NCI-H2227 treated with DMSO at 0.1 percent for 48 hours (cell line): ENCODE results near the gene PNPLA2.
A peak's percentile ranks its signal among the peaks of the same experiment; 100 is the strongest.

ENCODE experiments used
- DNase-seq: peaks from one replicate; lab custom pipeline; 2025; lab: John Stamatoyannopoulos, UW

PNPLA2 gene

DNA sequence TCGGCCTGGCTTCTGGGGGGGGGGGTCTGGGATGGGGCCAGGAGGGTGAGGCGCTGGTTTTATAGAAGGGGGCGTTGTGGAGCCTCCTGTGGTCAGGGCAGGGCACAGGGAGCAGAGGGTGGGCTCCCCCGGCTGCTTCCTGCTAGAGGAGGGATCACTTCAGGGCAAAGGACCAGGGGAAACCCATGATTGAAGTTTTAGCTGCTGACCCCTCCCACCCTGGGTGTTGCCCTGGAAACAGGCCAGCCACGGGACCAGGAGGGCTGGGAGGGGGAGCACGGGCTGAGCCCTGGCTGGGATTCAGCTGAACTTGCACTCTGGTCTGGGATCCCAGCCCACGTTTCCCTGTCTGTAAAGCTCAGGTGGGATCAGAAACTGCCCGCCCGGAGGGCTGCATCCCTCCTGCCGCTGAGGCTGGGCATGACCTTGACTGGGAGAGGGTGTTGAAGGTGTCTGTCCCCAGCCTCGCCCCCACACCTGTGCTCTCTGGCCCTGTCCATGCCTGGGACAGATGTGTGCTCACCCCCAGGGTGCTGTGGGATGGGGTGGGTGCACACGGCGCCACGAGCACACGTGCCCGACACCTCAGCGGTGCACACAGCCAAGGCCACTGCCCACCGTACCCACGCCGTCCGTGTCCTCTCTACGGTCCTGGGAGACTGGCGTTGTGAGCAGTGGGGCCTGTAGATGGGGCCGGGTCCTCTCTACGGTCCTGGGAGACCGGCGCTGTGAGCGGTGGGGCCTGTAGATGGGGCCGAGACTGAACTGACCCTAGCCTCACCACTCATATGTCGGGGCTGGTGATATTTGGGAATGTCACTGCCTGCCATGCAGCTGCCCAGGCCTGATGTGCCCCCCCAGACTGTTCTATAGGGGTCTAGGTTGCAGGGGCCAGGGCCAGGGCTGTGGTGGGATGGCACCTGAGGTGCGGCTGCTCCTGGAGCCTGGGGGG lies 26.3 kb downstream of the PNPLA2 start:
- DNase-seq = no peak

DNA sequence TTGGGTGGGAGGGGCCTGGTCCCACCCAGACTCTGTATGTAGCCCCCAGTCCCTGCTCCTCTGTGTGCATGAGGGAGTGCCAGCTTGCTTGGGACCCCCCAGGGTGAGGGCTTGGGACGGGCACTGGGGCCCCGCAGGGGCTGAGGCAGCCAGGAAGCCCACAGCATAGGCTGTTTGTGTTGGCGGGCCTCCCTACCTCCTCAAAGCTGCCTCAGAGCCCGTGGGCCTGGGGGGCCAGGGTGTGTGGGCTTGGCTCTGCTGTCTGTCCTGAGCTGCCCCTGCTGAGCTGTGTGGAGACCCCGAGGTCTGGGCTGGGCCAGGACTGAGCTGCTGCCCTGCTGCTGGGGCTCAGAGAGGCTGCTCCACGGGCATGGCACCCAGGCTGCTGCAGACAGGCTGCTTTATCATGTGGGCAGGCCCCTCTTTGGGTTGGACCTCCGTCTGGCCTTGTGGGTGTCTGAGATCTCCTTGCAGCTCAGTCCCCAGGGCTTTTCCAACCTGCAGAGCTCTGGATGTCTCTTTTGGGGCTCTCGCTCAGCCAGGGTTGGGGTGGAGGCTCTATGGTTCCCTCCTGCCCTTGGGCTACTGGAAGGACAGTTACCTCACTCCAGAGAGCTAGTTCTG lies 27.3 kb downstream of the PNPLA2 start:
- no peak for DNase-seq

DNA sequence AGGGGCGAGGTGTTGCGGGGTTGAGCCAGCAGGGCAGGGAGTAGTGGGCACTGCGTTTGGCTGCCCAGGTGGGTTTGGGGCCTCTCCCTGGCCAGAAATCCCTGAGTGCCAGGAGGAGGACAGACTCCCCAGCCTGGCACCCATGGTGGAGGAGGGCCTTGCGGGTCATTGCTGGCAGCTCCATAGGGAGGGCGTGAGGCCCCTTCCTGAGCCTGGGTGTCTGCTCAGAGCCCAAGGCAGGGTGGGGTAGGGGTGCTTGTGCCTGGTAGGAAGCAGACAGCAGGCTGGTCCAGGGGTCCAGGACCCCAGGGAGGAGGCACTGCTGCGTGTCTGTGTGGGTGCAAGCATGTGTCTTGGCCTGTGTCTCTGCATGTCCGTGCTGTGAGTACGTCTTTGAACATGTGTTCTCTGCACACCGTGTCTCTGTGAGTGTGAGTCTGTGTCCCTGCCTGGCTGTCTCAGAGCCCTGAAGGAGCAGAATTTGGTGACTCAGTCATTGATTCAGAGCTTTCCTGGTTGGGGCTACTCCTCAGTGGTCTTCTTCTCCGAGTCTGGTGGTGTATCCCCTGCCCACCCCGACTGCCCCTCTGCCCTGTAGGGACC lies 27.9 kb downstream of the PNPLA2 start:
- DNase-seq = no peak

DNA sequence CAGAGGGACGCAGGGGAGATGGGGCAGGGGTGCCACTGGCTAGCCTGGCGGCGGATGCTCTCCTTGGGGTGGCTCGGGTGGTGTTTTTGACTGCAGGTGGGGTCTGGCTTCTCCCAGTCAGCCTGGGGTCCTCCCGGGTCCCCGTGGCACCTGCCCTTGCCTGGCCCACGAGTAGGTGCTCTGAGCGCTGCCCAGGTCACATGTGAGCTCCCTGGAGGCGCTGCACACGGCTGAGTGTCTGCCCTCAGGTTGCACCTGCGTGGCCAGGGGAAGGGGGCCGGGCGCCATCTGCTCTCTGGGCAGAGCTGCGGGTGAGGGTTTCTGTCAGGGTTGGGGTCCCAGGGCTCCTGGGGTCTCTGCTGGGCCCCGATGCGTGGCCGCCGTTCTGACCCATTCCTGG lies 29.2 kb downstream of the PNPLA2 start:
- DNase-seq = no peak

DNA sequence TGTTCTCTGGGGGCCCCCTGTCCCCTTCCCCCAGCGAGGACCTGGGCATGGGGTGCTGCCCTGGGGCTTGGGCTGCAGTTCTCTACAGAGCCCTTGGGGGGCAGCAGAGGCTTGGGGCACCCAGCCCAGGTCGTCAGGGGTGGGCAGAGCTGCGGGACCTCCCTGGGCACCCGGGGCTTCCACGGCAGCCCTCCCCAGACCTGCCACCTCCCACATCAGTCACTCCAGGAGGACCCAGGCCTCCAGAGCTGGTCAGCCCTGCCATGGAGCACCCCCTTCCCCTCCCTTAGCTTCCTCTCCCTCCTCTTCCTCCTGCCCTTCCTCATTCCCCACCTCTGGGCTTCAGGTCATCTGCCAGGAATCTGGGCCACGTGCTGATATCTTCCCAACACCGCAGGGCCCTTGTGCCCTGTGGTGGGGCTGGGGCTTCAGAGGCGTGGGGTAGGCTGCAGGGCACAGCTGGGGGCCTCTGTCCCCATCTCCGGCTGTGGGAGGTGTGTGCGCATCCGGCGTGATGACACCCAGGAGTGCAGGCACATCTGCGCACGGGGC lies 29.7 kb downstream of the PNPLA2 start:
- DNase-seq = no peak

DNA sequence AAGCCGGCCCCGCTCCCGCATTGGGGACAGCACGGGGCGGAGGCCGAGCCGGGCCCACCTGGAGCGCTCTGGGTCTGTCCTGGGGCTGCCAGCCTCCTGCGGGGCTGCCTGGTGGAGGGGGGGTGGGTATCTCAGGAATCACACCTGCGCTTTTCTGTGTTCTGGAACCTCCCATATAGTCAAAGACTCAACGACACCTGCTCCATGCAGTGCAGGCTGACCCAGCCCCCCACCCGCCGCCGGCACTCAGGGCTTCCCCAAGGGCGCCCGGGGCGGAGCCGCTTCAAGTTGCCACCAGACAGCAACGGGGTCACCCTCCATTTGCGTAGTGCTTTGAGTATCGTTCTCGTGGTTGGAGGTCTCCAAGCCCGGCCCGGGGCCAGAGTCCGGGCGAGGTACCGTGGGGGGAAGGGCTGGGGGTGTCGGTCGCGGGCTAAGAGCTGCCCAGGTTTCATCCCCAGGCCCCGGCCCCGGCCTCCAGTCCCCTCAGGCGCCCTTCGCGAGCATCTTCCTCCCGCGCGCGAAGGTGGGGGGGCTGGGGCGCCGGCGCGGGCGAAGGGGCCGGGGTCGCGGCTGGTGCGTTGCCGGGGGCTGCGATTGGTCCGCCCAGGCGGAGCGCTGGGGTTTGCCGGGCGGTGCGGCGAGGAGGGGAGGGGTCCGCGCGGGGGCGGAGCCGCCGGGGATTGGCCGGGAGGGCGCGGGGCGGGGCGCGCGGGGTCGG lies 30.6 kb downstream of the PNPLA2 start:
- DNase-seq = peak; percentile 65

DNA sequence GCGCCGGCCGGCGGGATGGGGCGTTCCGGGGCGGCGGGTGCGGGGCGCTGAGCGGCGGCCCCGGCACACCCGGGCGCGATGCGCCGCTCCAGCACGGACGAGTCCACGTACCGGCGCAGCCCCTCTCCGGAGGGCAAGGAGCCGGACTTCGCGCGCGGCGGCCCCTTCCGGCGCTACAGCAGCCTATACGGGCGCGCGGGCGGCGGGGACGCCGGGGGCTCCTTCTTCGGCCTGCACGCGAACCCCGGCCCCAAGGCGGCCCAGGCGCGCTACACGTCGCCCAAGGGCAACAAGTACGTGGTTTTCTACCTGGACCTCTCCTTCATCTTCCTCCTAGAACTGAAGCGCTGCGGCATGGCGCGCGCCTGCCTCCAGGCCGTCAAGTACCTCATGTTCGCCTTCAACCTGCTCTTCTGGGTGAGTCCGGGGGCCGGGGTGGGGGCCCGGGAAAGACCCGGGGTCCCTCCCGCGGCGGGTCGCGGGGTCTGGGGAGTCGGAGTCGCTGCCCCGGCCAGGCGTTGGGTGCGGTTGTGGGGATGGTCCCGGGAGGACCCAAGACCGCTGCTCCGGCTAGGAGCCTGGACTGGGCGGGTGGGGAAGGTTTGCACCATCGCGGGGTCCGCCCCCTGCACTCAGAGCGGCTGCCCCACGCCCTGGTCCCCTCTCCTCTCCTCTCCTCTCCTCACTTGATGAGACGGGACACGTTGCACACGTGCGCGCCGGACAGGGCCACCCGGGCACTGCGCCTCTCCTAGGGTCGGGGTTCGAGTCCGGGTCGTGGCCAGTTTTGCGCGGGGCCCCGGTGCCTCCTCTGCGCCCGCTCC lies 31.4 kb downstream of the PNPLA2 start:
- DNase-seq = no peak

DNA sequence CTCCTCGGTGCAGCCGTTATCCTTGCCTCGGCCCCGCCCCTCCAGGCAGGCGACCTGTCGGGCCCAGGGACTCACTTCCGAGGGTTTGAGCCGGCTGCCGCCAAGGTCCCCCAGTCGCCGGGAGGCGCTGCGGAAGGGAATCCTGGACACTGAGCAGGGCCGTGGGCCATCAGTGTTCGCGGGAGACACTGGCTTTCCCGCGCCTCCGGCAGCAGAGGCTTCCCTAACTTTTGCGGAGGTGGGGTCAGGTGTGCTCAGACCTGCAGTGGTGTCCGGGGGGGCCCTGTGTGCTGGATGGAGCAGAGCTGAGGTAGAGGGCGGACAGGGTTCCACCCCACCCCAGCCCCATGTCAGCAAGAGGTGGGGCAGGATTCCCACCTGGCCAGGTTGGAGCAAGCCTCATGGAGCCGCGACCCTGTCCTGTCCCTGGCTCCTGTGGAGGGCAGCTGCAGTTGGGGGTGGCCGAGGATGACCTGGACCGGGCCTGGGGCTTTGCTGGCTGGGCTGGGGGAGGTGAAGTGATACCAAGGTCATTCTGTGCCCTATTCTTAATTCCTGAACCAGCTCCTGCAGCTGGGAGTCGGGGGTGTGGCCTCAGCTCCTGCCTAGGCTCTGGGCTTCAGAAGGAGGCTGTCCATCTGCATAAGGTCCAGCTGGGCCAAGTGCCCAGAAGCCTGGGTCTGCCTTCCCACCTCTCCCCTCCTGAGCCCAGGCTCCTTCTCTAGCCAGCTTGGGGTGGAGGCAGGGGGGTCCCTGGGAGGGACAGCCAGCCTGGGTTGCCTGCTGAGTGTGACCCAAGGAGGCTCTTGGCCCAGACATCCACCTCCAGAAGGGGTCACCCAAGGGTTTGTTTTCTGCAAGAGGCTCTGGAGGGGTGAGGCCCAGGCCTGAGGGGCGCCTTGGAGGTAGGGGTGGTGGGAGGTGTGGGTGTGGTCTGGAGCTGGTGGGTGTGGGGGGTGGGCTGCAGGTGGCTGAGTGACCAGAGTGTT lies 32.4 kb downstream of the PNPLA2 start:
- DNase-seq = no peak

DNA sequence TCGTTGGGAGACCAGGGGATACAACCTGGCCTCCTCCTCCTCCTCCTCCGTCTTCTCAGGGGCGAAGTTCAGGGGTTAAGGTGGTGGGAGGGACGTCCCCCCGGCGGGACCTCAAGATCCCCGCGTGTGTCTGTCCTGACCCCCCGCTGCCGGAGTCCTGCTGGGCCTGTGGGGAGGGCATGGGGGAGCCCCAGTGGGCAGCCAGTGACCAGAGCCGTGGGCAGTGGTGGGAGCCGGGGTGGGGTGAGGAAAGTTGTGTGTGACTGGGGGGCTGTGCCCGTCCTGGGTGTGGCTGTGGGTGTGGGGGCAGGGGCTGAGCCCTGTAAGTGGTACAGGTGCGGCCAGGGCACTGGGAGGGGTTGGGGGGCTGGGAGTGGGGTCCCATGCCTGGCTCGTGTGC lies 34.0 kb downstream of the PNPLA2 start:
- no peak for DNase-seq

DNA sequence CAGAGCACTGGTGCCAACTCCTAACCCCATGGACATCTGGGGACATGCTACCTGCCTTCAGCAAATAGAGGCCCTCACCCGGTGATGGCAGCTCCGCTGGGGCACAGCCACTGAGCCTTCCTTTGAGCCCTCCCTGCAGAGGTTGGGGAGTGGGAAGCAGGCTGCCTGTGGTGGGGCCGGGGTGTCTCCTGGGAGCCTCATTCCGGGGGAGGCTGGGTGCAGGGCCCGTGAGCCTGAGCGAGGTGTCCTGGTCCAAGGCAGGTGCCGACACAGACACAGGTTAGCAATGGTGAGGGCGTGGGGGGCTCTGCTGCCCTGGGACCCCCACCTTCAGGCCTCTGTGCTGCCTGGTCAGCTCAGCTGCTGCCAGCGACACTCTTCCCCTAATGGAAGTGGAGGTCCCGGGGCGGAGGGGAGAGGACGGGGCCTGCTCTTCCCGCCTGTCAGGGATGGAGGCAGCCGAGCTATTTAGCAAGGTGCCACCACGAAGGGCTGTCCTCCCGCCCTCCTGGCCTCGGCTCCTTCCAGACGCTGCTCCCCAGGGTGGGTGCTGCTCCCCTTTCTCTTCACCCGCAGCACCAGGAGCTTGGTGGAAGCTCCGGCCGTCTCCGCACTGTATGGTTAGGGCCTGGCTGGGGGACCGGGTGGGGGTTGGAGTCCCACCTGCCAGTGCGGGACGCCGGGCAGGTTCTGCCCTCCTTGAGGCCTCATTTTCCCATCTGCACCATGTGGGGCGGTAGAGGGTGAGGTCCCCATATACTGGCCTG lies 35.2 kb downstream of the PNPLA2 start:
- no peak for DNase-seq

DNA sequence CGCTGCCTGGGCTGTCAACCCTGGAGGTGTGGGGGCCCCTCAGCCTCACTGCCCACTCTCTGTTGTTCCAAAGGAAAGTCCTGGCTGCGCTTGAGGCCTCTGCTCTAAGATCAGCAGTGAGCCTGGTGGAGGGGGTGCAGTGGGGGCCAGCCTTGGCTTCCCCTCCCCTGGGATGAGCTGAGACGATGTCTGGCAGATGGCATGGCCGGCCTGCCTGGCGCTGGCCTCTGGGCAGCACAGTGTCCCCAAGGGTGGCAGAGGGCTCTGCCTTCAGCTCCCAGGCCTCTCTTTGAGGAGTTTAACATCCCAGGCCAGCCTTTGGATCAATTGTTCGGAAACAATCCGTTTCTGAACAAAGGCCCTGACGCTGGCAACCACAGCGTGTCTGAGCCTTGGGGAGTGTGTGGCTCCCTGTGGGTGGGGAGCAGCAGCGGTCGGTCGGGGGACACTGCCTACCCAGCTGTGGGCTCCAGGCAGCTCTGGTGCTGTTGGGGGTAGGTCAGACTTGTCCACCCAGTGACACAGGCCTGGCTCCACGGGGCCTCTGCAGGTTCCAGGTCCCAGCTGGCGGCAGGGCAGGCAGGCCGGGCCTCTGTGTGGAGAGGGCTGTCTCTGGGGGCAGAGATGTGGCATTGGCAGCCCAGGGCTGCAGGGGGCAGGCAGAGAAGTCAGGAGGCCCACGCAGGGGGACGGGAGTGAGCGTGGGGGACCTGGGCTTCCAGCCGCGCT lies 36.1 kb downstream of the PNPLA2 start:
- no peak for DNase-seq

DNA sequence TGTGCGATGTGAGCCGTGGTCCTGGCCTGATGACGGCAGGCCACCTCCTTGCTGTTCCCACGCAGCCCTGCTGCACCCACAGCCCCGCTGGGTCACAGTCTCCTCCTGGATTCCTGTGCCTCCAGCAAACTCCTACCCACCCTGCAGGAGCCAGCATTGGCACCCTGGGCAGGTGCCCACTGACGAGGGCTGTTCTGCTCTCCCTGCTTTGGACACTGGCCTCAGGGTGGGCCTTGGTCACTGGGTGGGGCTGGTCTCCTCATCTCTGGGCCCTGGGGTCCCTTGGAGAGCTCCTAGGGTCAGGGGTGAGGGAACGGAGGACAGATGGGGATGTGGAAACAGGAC lies 36.6 kb downstream of the PNPLA2 start:
- no peak for DNase-seq

DNA sequence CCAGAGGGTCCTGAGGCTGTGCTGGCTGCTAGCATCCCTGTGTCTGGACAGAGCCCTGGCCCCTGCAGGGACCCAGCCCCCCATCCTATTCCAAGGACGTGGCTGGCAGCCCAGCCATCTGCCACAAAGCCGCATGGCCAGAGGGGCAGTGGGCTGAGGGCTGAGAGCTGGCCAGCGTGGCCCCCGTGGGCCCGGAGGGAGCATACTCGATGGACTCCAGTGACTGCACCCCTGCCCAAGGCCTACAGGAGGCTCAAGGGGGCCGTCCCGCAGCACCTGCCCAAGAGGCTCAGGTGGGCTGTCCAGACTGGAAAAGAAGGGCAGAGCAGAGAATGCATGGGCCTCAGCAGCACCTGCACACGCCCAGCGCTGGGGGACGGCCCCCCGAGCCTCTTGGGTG lies 37.1 kb downstream of the PNPLA2 start:
- DNase-seq = no peak

DNA sequence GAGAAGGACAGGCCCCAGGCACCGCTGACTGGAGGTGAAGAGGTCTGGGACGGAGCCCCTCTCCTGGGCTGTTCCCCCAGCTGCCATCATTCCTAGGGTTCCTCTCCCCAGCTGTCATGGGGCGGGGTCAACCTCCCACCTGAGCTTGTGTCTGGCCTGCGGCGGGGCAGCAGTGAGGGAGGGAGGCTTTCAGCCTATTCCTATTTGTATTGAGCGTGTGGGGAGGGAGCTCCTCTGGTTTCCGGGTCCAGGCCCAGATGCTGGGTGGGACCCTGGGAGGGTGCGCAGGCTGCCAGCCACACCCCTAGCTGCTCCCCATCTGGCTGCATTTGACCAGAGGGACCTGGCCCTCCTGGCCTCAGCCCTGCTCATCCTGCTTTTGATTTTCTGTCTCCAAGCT lies 37.7 kb downstream of the PNPLA2 start:
- no peak for DNase-seq

DNA sequence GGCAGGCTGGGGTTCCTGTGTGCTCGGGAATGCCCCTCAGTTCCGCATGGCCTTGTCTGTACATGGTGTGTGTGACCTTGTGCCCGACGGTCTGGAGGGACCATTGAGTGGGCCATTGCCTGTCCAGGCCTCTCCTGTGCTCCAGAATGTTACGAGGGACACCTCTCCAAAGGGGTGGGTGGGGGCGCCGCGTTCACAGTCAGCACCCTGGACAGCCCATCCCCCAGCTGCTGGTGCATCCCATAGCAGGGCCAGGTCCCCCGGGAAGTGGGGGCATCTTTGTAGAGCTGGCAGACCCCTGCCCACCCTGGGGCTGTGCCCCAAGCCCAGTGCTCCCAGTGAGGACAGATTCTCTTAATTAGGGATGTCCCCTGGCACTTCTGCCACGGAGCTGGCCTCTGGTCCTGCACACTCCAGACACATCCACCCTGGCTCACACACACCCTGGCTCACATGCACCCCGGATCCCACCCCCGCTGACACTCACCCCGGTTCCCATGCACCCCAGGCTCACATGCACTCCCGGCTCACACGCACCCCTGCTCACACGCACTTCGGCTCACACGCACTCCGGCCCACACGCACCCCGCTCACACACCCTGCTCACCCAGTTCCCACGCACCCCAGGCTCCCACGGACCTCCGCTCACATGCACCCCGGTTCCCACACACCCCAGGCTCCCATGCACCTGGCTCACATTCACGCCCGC lies 39.5 kb downstream of the PNPLA2 start:
- no peak for DNase-seq

DNA sequence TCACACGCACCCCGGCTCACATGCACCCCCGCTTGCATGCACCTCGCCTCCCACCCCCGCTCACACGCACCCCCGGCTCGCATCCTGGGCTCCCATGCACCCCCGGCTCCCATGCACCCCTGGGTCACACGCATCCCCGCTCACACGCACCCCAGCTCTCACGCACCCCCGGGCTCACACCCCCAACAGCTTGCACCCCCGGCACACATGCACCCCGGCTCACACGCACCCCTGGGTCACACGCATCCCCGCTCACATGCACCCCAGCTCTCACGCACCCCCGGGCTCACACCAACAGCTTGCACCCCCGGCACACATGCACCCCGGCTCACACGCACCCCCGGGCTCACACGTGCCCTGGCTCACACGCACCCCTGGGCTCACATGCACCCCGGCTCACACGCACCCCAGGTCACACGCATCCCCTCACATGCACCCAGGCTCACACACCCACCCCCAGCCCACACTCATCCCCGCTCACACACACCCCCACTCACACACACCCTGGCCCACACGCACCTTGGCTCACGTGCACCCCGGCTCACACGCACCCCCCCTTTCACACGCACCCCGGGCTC lies 40.1 kb downstream of the PNPLA2 start:
- DNase-seq = no peak

DNA sequence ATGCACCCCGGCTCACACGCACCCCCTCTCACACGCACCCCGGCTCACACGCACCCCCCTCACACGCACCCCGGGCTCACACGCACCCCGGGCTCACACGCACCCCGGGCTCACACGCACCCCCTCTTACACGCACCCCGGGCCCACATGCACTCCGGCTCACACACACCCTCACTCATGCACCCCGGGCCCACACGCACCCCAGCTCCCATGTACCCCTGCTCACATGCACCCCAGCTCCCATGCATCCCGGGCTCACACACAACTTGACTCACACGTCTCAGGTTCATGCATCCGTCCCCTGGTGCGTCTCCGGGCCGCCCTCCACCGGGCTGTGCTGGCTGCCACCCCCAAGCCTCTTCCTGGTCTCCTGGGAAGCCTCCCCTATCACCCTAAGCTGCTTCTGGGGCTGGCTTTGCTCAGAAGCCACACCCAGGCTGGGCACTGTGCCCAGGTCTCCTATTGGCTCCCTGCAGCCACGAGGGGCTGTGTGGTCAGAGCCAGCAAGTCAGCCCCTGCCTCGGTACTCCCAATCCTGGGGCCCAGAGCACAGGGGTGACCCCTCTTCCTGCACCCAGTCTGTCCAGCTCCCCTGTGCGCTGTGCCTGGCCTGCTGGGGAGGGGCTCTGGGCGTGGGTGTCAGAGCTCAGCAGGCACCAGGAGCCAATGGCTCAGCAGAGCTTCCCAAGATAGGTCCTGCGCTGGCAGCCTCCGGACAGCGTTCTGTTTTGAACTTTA lies 40.8 kb downstream of the PNPLA2 start:
- peak; percentile 81 for DNase-seq
